Activated CD8-positive, alpha-beta T cell treated with anti-CD3 and anti-CD28 coated beads, Interleukin-2, amount 10 ng/mL, durations not matched to agents 7 days and 5 days (primary cell): ENCODE data around the gene COG6. TPM values are rescaled to one million over a fixed set of nuclear protein-coding genes. Genes with fewer than 3 reads are reported as not detected.
A peak's percentile ranks its signal among the peaks of the same experiment; 100 is the strongest.

Experiments used
- ATAC-seq: fragments of 150-1000 bp; cut with Tn5 transposase; one replicate; pipeline ENCODE4 v1.10.0; 2021; ENCODE audit warnings: moderate library complexity
- CTCF ChIA-PET: fragments of 350-600 bp; sonication (Branson Sonifier 250); formaldehyde crosslinking; loops from one replicate; lab custom pipeline; 2021; ENCODE audit warnings: antibody characterized with exemption; lab: Charles Lee
- POLR2A ChIA-PET: fragments of 350-600 bp; sonication (Branson Sonifier 250); formaldehyde crosslinking; loops from one replicate; lab custom pipeline; 2021; ENCODE audit warnings: antibody characterized with exemption; lab: Charles Lee
- DNase-seq: peaks from one replicate; pipeline ENCODE4 v3.0.0-alpha.2; 2020
- H3K27ac Mint-ChIP-seq: one replicate; pipeline ENCODE4 v1.8.0; 2021; ENCODE audit warnings: mild to moderate bottlenecking, mixed read lengths
- H3K27me3 Mint-ChIP-seq: one replicate; pipeline ENCODE4 v1.8.0; 2021; ENCODE audit warnings: low read depth, mixed read lengths
- H3K36me3 Mint-ChIP-seq: one replicate; pipeline ENCODE4 v1.8.0; 2021; ENCODE audit warnings: low read depth, mixed read lengths
- H3K4me1 Mint-ChIP-seq: one replicate; pipeline ENCODE4 v1.8.0; 2021; ENCODE audit warnings: low read depth, mixed read lengths
- H3K4me3 Mint-ChIP-seq: one replicate; pipeline ENCODE4 v1.8.0; 2021; ENCODE audit warnings: mild to moderate bottlenecking, mixed read lengths
- H3K9me3 Mint-ChIP-seq: one replicate; pipeline ENCODE4 v1.8.0; 2022; ENCODE audit warnings: mixed read lengths; ENCODE audit not compliant: insufficient read depth
- total RNA-seq, 2 experiments: library from RNA; stranded (reverse); gene quantifications; one replicate each; pipeline ENCODE4 v1.2.3, GENCODE V29; 2021

Gene COG6
- 10 to 100 TPM; 21.2 to 26.0 TPM for total RNA-seq

GRCh38 chr13:39655569-39656324 lies at the start of gene COG6:
TSS of gene COG6 (plus strand) at chr13:39655662. CDS start at chr13:39655727, 65 bp downstream.
- ChIA-PET CTCF (interaction anchor here (1.2 to 1.4 kb wide), 2 partner anchors 40 to 44 kb away, joined by 5 to 7 read pairs; no protein-coding TSS in a partner anchor), POLR2A (no interaction called here)
- Mint-ChIP-seq H3K27ac (peak within 1 kb of the TSS; percentile 87), H3K4me1 (peaks cover 22% of the 10 kb centered on the region), H3K27me3 (no peaks in the 10 kb centered on the region), H3K36me3 (peaks cover 3% of the 10 kb centered on the region), H3K9me3 (peaks cover 6% of the 10 kb centered on the region), H3K4me3 (peak within 1 kb of the TSS; percentile 90)
- peak; percentile 94 for ATAC-seq
- DNase-seq: peak; percentile 92

- Mint-ChIP-seq H3K27ac (no peak overlapping the region), H3K36me3 (no peaks in the 10 kb centered on the region), H3K4me1 (peaks cover 9% of the 10 kb centered on the region), H3K4me3 (no peak overlapping the region), H3K27me3 (peaks cover 39% of the 10 kb centered on the region), H3K9me3 (no peaks in the 10 kb centered on the region)
- ChIA-PET POLR2A (no interaction called here), CTCF (interaction anchor here (0.7 to 2.5 kb wide), 2 partner anchors 10 to 215 kb away, joined by 3 to 18 read pairs; no protein-coding TSS in a partner anchor)
- ATAC-seq: no peak
- DNase-seq: no peak
Measured at GRCh38 chr13:39605677-39606320, 49.7 kb upstream of the COG6 start.

- ChIA-PET POLR2A (no interaction called here), CTCF (interaction anchor here (1.3 kb wide), 1 partner anchor 9 kb away, joined by 7 read pairs; no protein-coding TSS in a partner anchor)
- Mint-ChIP-seq H3K27me3 (peaks cover 25% of the 10 kb centered on the region), H3K4me1 (peaks cover 3% of the 10 kb centered on the region), H3K36me3 (no peaks in the 10 kb centered on the region), H3K4me3 (no peak overlapping the region), H3K27ac (no peak overlapping the region), H3K9me3 (no peaks in the 10 kb centered on the region)
- DNase-seq (no peak), ATAC-seq (no peak)
Measured at GRCh38 chr13:39607876-39608275, 47.6 kb upstream of the COG6 start.

GRCh38 chr13:39612023-39612637 lies 43.3 kb upstream of the COG6 start:
- CTCF ChIA-PET: interaction anchor here (0.7 to 2.8 kb wide), 40 partner anchors 8 to 629 kb away, joined by 3 to 12 read pairs (median 4); partner anchors contain the start of genes COG6, LHFPL6, NHLRC3 and PROSER1
- Mint-ChIP-seq H3K27me3 (peaks cover 8% of the 10 kb centered on the region), H3K27ac (no peak overlapping the region), H3K9me3 (no peaks in the 10 kb centered on the region), H3K4me1 (no peaks in the 10 kb centered on the region), H3K36me3 (no peaks in the 10 kb centered on the region), H3K4me3 (no peak overlapping the region)
- DNase-seq (peak; percentile 74), ATAC-seq (no peak)
- POLR2A ChIA-PET: no interaction called here

GRCh38 chr13:39616087-39616694 lies 39.3 kb upstream of the COG6 start:
- no peak overlapping the region for H3K4me3 Mint-ChIP-seq
- POLR2A ChIA-PET: interaction anchor here (1.0 to 1.1 kb wide), 2 partner anchors 29 to 579 kb away, joined by 3 to 4 read pairs; no protein-coding TSS in a partner anchor
- CTCF ChIA-PET: interaction anchor here (0.5 to 1.5 kb wide), 30 partner anchors 9 to 1436 kb away, joined by 3 to 18 read pairs (median 3); partner anchors contain the start of gene PROSER1
- no peaks in the 10 kb centered on the region for H3K36me3 Mint-ChIP-seq
- H3K27ac Mint-ChIP-seq: no peak overlapping the region
- peak; percentile 76 for ATAC-seq
- DNase-seq: peak; percentile 57
- no peaks in the 10 kb centered on the region for H3K4me1 Mint-ChIP-seq
- no peaks in the 10 kb centered on the region for H3K9me3 Mint-ChIP-seq
- peaks cover 11% of the 10 kb centered on the region for H3K27me3 Mint-ChIP-seq

GRCh38 chr13:39618561-39618960 lies 36.9 kb upstream of the COG6 start:
- Mint-ChIP-seq H3K4me3 (no peak overlapping the region), H3K4me1 (no peaks in the 10 kb centered on the region), H3K27me3 (peaks cover 21% of the 10 kb centered on the region), H3K27ac (no peak overlapping the region), H3K36me3 (no peaks in the 10 kb centered on the region), H3K9me3 (no peaks in the 10 kb centered on the region)
- ATAC-seq (no peak), DNase-seq (no peak)
- ChIA-PET CTCF (no interaction called here), POLR2A (no interaction called here)

- H3K27ac Mint-ChIP-seq: no peak overlapping the region
Measured at GRCh38 chr13:39623466-39623865, 32.0 kb upstream of the COG6 start.

GRCh38 chr13:39631307-39631706 lies 24.2 kb upstream of the COG6 start:
- POLR2A ChIA-PET: no interaction called here
- Mint-ChIP-seq H3K9me3 (no peaks in the 10 kb centered on the region), H3K4me1 (no peaks in the 10 kb centered on the region), H3K36me3 (no peaks in the 10 kb centered on the region), H3K4me3 (no peak overlapping the region), H3K27me3 (peaks cover 11% of the 10 kb centered on the region), H3K27ac (no peak overlapping the region)
- DNase-seq (no peak), ATAC-seq (no peak)
- CTCF ChIA-PET: interaction anchor here (0.8 kb wide), 1 partner anchor 15 kb away, joined by 4 read pairs; no protein-coding TSS in a partner anchor

More at GRCh38 chr13:39623466-39623865, 32.0 kb upstream of the COG6 start:
- DNase-seq (no peak), ATAC-seq (no peak)
- H3K4me1 Mint-ChIP-seq: no peaks in the 10 kb centered on the region
- no peaks in the 10 kb centered on the region for H3K36me3 Mint-ChIP-seq
- no peak overlapping the region for H3K4me3 Mint-ChIP-seq
- POLR2A ChIA-PET: no interaction called here
- CTCF ChIA-PET: interaction anchor here (1.8 kb wide), 1 partner anchor 11 kb away, joined by 6 read pairs; no protein-coding TSS in a partner anchor
- peaks cover 15% of the 10 kb centered on the region for H3K27me3 Mint-ChIP-seq
- H3K9me3 Mint-ChIP-seq: no peaks in the 10 kb centered on the region

- CTCF ChIA-PET: no interaction called here
- H3K9me3 Mint-ChIP-seq: no peaks in the 10 kb centered on the region
- H3K27ac Mint-ChIP-seq: no peak overlapping the region
- H3K36me3 Mint-ChIP-seq: no peaks in the 10 kb centered on the region
- H3K4me1 Mint-ChIP-seq: no peaks in the 10 kb centered on the region
- DNase-seq: no peak
- POLR2A ChIA-PET: no interaction called here
- no peak for ATAC-seq
- no peak overlapping the region for H3K4me3 Mint-ChIP-seq
- H3K27me3 Mint-ChIP-seq: peaks cover 11% of the 10 kb centered on the region
Measured at GRCh38 chr13:39632994-39633393, 22.5 kb upstream of the COG6 start.

GRCh38 chr13:39635564-39635963 lies 19.9 kb upstream of the COG6 start:
- DNase-seq (no peak), ATAC-seq (no peak)
- peaks cover 16% of the 10 kb centered on the region for H3K27me3 Mint-ChIP-seq
- no peak overlapping the region for H3K27ac Mint-ChIP-seq
- ChIA-PET POLR2A (no interaction called here), CTCF (no interaction called here)
- no peaks in the 10 kb centered on the region for H3K9me3 Mint-ChIP-seq
- H3K4me3 Mint-ChIP-seq: no peak overlapping the region
- no peaks in the 10 kb centered on the region for H3K4me1 Mint-ChIP-seq
- H3K36me3 Mint-ChIP-seq: no peaks in the 10 kb centered on the region

GRCh38 chr13:39637890-39638289 lies 17.6 kb upstream of the COG6 start:
- Mint-ChIP-seq H3K4me1 (no peaks in the 10 kb centered on the region), H3K4me3 (no peak overlapping the region), H3K9me3 (no peaks in the 10 kb centered on the region), H3K27ac (no peak overlapping the region), H3K36me3 (no peaks in the 10 kb centered on the region), H3K27me3 (peaks cover 20% of the 10 kb centered on the region)
- ATAC-seq (no peak), DNase-seq (no peak)
- POLR2A ChIA-PET: no interaction called here
- CTCF ChIA-PET: no interaction called here
